ENCODE results near the gene KCNIP4.

The KCNIP4 gene

DNA sequence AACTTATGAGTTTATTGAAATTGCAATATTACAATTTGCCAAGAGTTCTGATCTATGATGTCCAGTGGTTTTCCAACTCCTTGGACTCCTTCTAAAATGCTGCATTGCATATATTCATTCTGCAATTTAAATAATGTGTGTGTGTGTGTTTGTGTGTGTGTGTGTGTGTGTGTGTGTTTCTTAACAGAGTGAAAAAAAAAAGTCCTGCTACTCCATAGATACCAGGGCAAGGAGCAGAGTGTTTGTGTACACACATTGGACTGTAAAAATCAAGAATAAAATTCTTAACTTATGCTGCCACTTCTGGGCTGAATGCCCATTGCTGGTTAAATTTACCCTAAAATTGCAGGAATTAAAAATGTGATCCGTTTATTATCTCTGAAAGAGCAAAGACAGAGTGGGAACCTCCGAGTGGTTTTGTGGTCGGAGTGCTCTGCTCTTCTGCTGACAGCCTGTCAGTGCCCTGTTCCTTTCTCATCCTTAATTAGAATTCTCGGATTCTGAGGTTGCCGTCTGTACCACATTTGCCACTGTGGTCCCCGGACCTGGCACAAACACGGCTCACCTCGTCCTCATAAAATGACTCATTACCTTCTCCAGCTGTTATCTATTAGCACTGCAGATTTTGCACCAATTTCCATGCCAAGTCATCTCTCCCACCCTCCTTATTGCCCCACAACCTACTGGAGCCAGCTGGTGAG, 355.5 kb downstream of the KCNIP4 start:
- DNase-seq: no peak

DNA sequence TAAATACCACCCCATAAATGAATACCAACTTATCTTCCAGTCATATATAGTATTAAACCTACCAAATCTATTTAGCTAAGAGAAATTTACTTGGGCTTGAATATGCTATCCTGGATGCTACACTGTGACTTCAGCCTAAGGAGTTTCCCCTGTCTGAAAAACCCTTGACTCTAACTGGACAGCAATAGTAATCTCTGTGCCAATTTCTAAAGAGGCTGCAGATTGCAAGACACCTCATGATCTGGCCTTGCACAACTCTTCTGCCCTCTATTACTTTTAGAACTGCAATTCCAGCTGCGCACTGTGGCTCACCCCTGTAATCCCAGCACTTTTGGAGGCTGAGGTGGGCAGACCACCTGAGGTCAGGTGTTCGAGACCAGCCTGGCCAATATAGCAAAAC, 371.5 kb downstream of the KCNIP4 start:
- DNase-seq: no peak

- DNase-seq: no peak
Observed at GRCh38 chr4:21571100-21571499, 377.5 kb downstream of the KCNIP4 start.

- DNase-seq: no peak
Observed at GRCh38 chr4:21569638-21570037, 378.9 kb downstream of the KCNIP4 start.

DNA sequence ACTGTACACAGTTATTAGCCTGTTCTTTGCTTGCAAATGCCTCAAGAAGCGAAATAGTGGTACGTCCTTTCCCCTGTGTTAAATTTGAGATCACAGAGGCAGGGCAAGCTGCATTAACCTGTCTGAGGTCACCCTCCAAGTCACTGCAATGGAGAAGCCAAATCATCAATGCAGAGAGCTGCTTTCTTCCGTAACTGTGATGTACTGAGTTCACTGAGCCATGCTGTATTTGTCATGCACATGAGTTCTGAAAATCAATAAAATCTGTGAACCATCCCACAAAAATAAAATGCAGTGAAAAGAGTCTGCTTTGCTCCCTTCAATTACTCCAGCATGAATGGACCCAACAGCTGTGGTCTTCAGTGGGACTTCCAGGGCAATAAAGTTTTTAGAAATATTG, 393.5 kb downstream of the KCNIP4 start:
- DNase-seq: no peak

- DNase-seq: no peak
Observed at GRCh38 chr4:21554500-21554899, 394.1 kb downstream of the KCNIP4 start.

GRCh38 chr4:21554066-21554465, 394.5 kb downstream of the KCNIP4 start:
- DNase-seq: no peak

- no peak for DNase-seq
Observed at GRCh38 chr4:21552455-21552854, 396.1 kb downstream of the KCNIP4 start.

- no peak for DNase-seq
Observed at GRCh38 chr4:21544955-21545354, 403.6 kb downstream of the KCNIP4 start.

GRCh38 chr4:21544415-21544814, 404.2 kb downstream of the KCNIP4 start:
- DNase-seq: no peak

DNA sequence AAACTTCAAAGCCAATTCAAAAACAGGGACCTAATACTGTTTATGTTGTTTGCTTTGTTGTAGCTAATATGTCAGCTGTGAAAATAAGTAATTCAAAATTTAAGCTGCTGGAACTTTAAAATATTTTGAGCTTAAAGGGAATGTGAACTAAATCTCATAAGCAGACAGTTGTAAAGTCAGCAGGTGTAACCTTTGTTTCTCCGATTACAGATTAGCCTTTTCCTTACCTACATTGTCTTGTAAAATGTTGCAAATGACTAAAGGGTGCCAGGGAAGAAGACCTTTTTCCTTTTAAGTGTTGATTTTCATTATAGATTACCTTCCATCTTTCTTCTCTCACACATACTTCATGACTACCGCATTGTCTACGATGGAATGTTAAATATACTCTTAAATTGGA, 405.1 kb downstream of the KCNIP4 start:
- no peak for DNase-seq

GRCh38 chr4:21535898-21536297, 412.7 kb downstream of the KCNIP4 start:
- no peak for DNase-seq

- DNase-seq: no peak
Observed at GRCh38 chr4:21531048-21531447, 417.5 kb downstream of the KCNIP4 start.

- DNase-seq: no peak
Observed at GRCh38 chr4:21529214-21529613, 419.4 kb downstream of the KCNIP4 start.

DNA sequence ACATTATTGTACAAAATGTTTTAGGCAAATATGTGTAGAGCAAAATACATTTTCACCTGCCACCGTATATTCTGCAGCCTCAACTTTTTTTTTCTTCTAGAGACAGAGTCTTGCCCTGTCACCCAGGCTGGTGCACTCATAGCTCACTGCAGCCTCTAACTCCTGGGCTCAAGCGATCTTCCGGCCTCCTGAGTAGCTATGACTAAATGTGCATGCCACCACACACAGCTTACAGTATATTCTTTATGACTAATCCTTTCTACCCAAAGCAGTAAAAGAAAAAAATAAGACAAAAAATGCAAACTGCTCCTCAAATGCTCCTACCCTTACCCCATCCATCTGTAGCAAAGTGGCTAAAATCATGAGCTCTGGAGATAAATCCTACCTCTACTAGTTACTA, 426.3 kb downstream of the KCNIP4 start:
- no peak for DNase-seq

GRCh38 chr4:21517126-21517859, 431.3 kb downstream of the KCNIP4 start:
- DNase-seq: no peak

- no peak for DNase-seq
Observed at GRCh38 chr4:21514022-21514694, 434.4 kb downstream of the KCNIP4 start.

DNA sequence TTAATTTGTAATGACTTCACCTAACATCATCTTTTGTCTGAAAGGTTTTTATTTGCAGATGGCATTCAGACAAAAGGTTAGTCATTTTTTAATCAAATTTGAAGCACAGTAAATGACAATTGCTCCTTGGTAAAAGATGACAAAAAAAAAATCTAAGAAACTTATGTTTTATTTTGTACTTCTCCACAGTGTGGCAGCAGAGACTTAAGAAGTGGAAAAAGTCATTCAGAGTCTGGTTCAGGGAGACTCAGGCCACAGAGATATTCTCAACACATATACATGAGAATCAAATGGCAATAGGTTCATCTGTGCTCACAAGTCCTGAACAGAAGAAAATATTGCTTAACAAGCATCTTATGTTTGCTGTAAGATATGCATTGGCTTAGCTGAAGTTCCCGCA, 436.2 kb downstream of the KCNIP4 start:
- peak in 4 of 51 donors; percentile 1 to 49 (median 6) for DNase-seq

DNA sequence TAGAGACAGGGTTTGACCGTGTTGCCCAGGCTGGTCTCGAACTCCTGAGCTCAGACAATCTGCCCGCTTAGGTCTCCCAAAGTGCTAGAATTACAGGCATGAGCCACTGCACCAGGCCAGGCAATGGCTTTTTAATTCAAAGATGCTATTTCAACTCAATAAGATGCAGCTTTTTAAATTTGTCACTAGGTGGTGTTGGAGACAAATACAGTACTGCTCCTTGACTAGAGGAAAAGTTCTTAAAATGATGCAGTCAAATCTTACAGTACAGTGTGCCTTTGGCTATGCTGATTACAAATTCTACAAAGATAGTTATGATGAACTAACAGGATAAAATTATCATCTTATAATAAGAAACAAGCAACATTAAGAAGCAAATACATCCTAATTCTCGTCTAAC, 441.1 kb downstream of the KCNIP4 start:
- DNase-seq: no peak

GRCh38 chr4:21490682-21491081, 457.9 kb downstream of the KCNIP4 start:
- no peak for DNase-seq

DNA sequence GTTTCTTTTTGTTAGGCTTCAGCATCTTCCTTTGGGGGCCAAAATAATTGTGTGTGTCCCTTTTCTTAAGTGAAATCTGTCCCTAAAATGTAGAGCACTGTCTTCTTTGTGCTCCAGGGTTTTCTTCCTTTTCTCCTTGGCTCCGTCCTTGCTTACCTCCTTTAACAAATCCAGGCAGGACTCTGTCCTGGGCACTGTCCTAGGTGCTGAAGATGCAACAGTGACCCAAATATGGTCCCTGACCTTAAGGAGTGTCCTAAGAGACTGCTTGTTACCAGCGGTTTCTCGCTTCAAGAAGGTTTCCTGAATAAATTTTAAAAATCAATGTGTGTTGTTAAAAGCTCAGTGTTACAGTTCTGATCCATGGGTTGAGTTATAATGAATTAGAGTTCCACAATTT, 471.8 kb downstream of the KCNIP4 start:
- no peak for DNase-seq

DNA sequence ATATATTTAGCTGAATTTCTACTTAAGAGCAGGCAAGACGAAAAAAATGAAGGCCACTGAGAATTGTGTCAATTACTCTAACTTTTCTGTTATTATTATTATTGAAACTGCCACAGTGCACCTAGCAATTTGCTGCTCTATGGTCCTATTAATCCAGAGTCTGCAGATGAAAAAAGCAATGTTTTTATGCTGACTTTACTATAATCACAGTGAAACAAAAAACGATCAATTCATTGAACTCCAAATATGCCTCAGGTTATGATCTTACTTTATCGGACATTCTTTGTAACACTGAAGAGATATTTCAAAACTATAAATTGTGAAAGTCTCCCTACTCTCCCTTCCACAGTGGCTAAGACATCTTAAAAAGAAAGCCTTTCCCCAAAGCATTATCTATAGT, 474.4 kb downstream of the KCNIP4 start:
- DNase-seq: no peak

DNA sequence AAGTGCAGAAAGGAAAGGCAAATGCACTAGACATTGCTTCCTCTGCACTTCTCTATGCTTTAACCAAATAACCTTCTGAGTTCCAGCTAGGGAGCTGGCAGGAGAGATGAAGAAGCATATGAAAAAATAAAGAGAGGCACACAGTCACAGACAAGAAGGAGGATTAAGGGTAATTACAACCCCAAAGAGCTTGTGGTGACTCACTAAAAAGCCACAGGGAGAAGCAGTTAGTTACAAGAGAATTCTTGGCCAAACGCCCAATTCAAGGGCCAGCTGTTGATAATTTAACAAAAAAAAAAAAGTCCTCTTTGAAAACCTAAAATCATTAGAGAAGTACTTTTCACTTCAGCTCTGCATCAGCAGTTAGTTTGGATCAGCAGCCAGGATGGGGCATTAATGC, 478.0 kb downstream of the KCNIP4 start:
- DNase-seq: peak in 2 of 51 donors; percentile 1 to 15

Measured in hypothalamus (tissue), 51 donors.